COLO829 (cell line): Measurements from ENCODE around the gene CABP4.

Experiments used
- DNase-seq: peaks from one replicate; pipeline ENCODE4 v3.0.0; 2012; ENCODE audit warnings: low spot score

The CABP4 gene

GRCh38 chr11:67435727-67436458 is 19.3 kb upstream of the CABP4 start:
- DNase-seq: no peak

- no peak for DNase-seq
Observed at GRCh38 chr11:67436459-67437081, 18.6 kb upstream of the CABP4 start.

GRCh38 chr11:67437082-67437808 is 17.9 kb upstream of the CABP4 start, which contains the start of gene PTPRCAP:
PTPRCAP (minus strand) TSS chr11:67437682; CDS start chr11:67437619, 63 bp downstream.
- DNase-seq: no peak

GRCh38 chr11:67437809-67438157 is 17.4 kb upstream of the CABP4 start:
- DNase-seq: no peak

- DNase-seq: no peak
Observed at GRCh38 chr11:67438158-67438902, 16.8 kb upstream of the CABP4 start.

GRCh38 chr11:67439321-67440228 is 15.6 kb upstream of the CABP4 start:
- DNase-seq: no peak

GRCh38 chr11:67440229-67441097 is 14.7 kb upstream of the CABP4 start:
- no peak for DNase-seq

GRCh38 chr11:67441098-67441563 is 14.0 kb upstream of the CABP4 start:
- no peak for DNase-seq

- no peak for DNase-seq
Observed at GRCh38 chr11:67441731-67442351, 13.3 kb upstream of the CABP4 start.

GRCh38 chr11:67442504-67443404 is 12.4 kb upstream of the CABP4 start:
- no peak for DNase-seq

GRCh38 chr11:67445515-67445914 is 9.6 kb upstream of the CABP4 start:
- no peak for DNase-seq

- no peak for DNase-seq
Observed at GRCh38 chr11:67448220-67448609, 6.9 kb upstream of the CABP4 start.

- DNase-seq: no peak
Observed at GRCh38 chr11:67449116-67449844, 5.9 kb upstream of the CABP4 start.

GRCh38 chr11:67450796-67451657 is 4.1 kb upstream of the CABP4 start:
- DNase-seq: no peak

- no peak for DNase-seq
Observed at GRCh38 chr11:67451658-67451976, 3.5 kb upstream of the CABP4 start.

GRCh38 chr11:67452141-67452952 is 2.8 kb upstream of the CABP4 start, which contains the start of gene GPR152:
GPR152 (minus strand) TSS chr11:67452729; CDS start chr11:67452724, 5 bp downstream.
- no peak for DNase-seq
